Suprapubic skin (tissue), 2 donors: ENCODE data around the gene CDH22.

Experiments
- EP300 ChIP-seq: sonication (generic); formaldehyde crosslinking; IDR thresholded peaks from one replicate; pipeline ENCODE4 v1.6.1; 2017; ENCODE audit warnings: antibody characterized with exemption
- POLR2A ChIP-seq, 2 donors: fragments of 450-650 bp; IDR thresholded peaks; one replicate each; pipeline ENCODE4 v1.6.1; 2017; ENCODE audit warnings: antibody characterized with exemption in 2 of 2, mild to moderate bottlenecking in 2 of 2, moderate library complexity in 2 of 2

GRCh38 chr20:46210672-46211330 lies 97.5 kb downstream of the CDH22 start:
- TF ChIP-seq POLR2A (IDR thresholded peaks at IDR 0.05) (no peak), EP300 (no peak)
